HG03432 (cell line): ENCODE data around the gene SMIM43.
"Not testable (repeated sequence)": the region's sequence is repeated elsewhere in the genome, so short reads cannot be mapped to it uniquely, and the experiment has no call there.

Source experiments
- ATAC-seq: cut with Tn5 transposase; IDR thresholded peaks from one replicate; pipeline ENCODE4 v1.9.1; 2021; ENCODE audit warnings: mild to moderate bottlenecking, moderate library complexity; ENCODE audit not compliant: unreplicated experiment

SMIM43 gene

GRCh38 chr4:121784401-121784800 is 19.4 kb upstream of the SMIM43 start:
- no peak for ATAC-seq

- ATAC-seq: no peak
Measured at GRCh38 chr4:121783210-121783609, 18.2 kb upstream of the SMIM43 start.

- ATAC-seq: no peak
Measured at GRCh38 chr4:121778991-121779628, 14.1 kb upstream of the SMIM43 start.

- peak; percentile 71 for ATAC-seq
Measured at GRCh38 chr4:121777625-121778024, 12.7 kb upstream of the SMIM43 start.

GRCh38 chr4:121776610-121777401 is 11.8 kb upstream of the SMIM43 start:
- no peak for ATAC-seq

- ATAC-seq: no peak
Measured at GRCh38 chr4:121773883-121774282, 8.9 kb upstream of the SMIM43 start.

GRCh38 chr4:121771869-121772268 is 6.9 kb upstream of the SMIM43 start:
- no peak for ATAC-seq

- no peak for ATAC-seq
Measured at GRCh38 chr4:121769341-121769740, 4.4 kb upstream of the SMIM43 start.

GRCh38 chr4:121767166-121767565 is 2.2 kb upstream of the SMIM43 start:
- ATAC-seq: no peak

GRCh38 chr4:121765971-121766538 is 1.1 kb upstream of the SMIM43 start:
- no peak for ATAC-seq

GRCh38 chr4:121765368-121765705 is 373 bp upstream of the SMIM43 start:
- no peak for ATAC-seq

GRCh38 chr4:121764303-121764701 is 662 bp downstream of the SMIM43 start:
- ATAC-seq: no peak

- ATAC-seq: no peak
Measured at GRCh38 chr4:121760205-121760604, 4.8 kb downstream of the SMIM43 start.

GRCh38 chr4:121758925-121759568 is 5.9 kb downstream of the SMIM43 start:
- ATAC-seq: no peak

- ATAC-seq: not testable (repeated sequence)
Measured at GRCh38 chr4:121752142-121752541, 12.8 kb downstream of the SMIM43 start.

GRCh38 chr4:121749225-121749624 is 15.7 kb downstream of the SMIM43 start:
- no peak for ATAC-seq

GRCh38 chr4:121742794-121743193 is 22.2 kb downstream of the SMIM43 start:
- no peak for ATAC-seq

GRCh38 chr4:121741751-121742150 is 23.2 kb downstream of the SMIM43 start:
- ATAC-seq: no peak

GRCh38 chr4:121740796-121741409 is 24.1 kb downstream of the SMIM43 start:
- no peak for ATAC-seq

GRCh38 chr4:121739575-121739974 is 25.4 kb downstream of the SMIM43 start:
- no peak for ATAC-seq

- no peak for ATAC-seq
Measured at GRCh38 chr4:121738780-121739535, 26.0 kb downstream of the SMIM43 start.
